PC-3 (cell line): ENCODE results near the gene ILKAP. TPM values are rescaled to one million over a fixed set of nuclear protein-coding genes. Genes with fewer than 3 reads are reported as not detected.

Source experiments
- ATAC-seq: fragments of 200-7000 bp; cut with Tn5 transposase; 2 replicates; pipeline ENCODE4 v1.9.1; 2020; ENCODE audit warnings: mild to moderate bottlenecking, moderate library complexity
- BruUV-seq: library from RNA; stranded (reverse); fragments of 400-500 nt; replicated peaks from 2 replicates; lab custom pipeline; 2021; lab: Mats Ljungman, UMichigan
- CTCF ChIA-PET: fragments of 300-600 bp; sonication (Branson Sonifier 250); formaldehyde crosslinking; loops from one replicate; lab custom pipeline; 2022; ENCODE audit warnings: antibody characterized with exemption; lab: Charles Lee
- POLR2A ChIA-PET: fragments of 300-600 bp; sonication (Branson Sonifier 250); formaldehyde crosslinking; loops from one replicate; lab custom pipeline; 2022; ENCODE audit warnings: antibody characterized with exemption; ENCODE audit not compliant: unreplicated experiment; lab: Charles Lee
- DNase-seq: peaks from one replicate; pipeline ENCODE4 v3.0.0-alpha.2; 2015
- H2AFZ ChIP-seq: fragments of 300-600 bp; sonication (generic); 2 replicates; pipeline ENCODE4 v1.6.0; 2016; ENCODE audit warnings: antibody characterized with exemption, low read length
- H3F3A ChIP-seq: fragments of 300-600 bp; sonication (generic); one replicate; pipeline ENCODE4 v1.6.0; 2017; ENCODE audit warnings: antibody characterized with exemption, low read length, control low read depth, mild to moderate bottlenecking; ENCODE audit not compliant: unreplicated experiment
- H3K27ac ChIP-seq: fragments of 300-600 bp; sonication (generic); 2 replicates; pipeline ENCODE4 v1.5.1; 2016; ENCODE audit warnings: mild to moderate bottlenecking, low read length
- H3K27me3 ChIP-seq: fragments of 300-600 bp; sonication (generic); 2 replicates; pipeline ENCODE4 v1.6.1; 2016; ENCODE audit warnings: low read length, mixed read lengths
- H3K36me3 ChIP-seq: fragments of 300-600 bp; sonication (generic); 2 replicates; pipeline ENCODE4 v1.6.1; 2016; ENCODE audit warnings: low read depth, mixed run types, low read length, mixed read lengths
- H3K4me1 ChIP-seq: fragments of 300-600 bp; sonication (generic); 2 replicates; pipeline ENCODE4 v1.5.1; 2016; ENCODE audit warnings: low read length; ENCODE audit not compliant: insufficient read depth
- H3K4me2 ChIP-seq: fragments of 300-600 bp; sonication (generic); 2 replicates; pipeline ENCODE4 v1.6.0; 2016; ENCODE audit warnings: low read length
- H3K4me3 ChIP-seq: fragments of 300-600 bp; sonication (generic); 2 replicates; pipeline ENCODE4 v1.5.1; 2016; ENCODE audit warnings: mild to moderate bottlenecking, low read length, mixed read lengths
- H3K79me2 ChIP-seq: fragments of 300-600 bp; sonication (generic); 2 replicates; pipeline ENCODE4 v1.6.1; 2017; ENCODE audit warnings: low read length, mixed read lengths
- H3K9ac ChIP-seq: fragments of 300-600 bp; sonication (generic); 2 replicates; pipeline ENCODE4 v1.6.0; 2016; ENCODE audit warnings: mild to moderate bottlenecking, low read length
- H3K9me2 ChIP-seq: fragments of 300-600 bp; sonication (generic); replicated peaks from 2 replicates; pipeline ENCODE4 v1.6.1; 2016; ENCODE audit warnings: mixed run types, low read length, mixed read lengths
- H3K9me3 ChIP-seq: fragments of 300-600 bp; sonication (generic); 2 replicates; pipeline ENCODE4 v1.6.1; 2016; ENCODE audit warnings: low read length, mixed read lengths
- H4K20me1 ChIP-seq: fragments of 300-600 bp; sonication (generic); 2 replicates; pipeline ENCODE4 v1.6.1; 2016; ENCODE audit warnings: low read length, mixed read lengths
- EZH2 ChIP-seq: fragments of 300-600 bp; sonication (generic); IDR thresholded peaks from one replicate; pipeline ENCODE4 v1.6.1; 2017; ENCODE audit warnings: antibody characterized with exemption, mild to moderate bottlenecking, low read length; ENCODE audit not compliant: unreplicated experiment
- EZH2phosphoT487 ChIP-seq: fragments of 300-600 bp; sonication (generic); IDR thresholded peaks from 2 replicates; pipeline ENCODE4 v1.6.1; 2018; ENCODE audit warnings: mild to moderate bottlenecking, antibody characterized with exemption, low read length, borderline replicate concordance
- intact Hi-C: fragments of 100-400 bp; cut with micrococcal nuclease; formaldehyde crosslinking; loops from 2 replicates; pipeline ENCODE4 v1.9.0; 2023
- total RNA-seq: library from RNA; depleted of rRNA; stranded (reverse); fragments of >200 nt; gene quantifications from 2 replicates; pipeline ENCODE4 v1.2.3, GENCODE V29; 2014
- TF ChIP-seq, protein P1 (sequence below): fragments of 300-600 bp; sonication (generic); conservative IDR thresholded peaks from 2 replicates; pipeline ENCODE4 v1.5.1; 2017; ENCODE audit warnings: antibody characterized with exemption, low read depth, mild to moderate bottlenecking, low read length

Gene ILKAP
- total RNA-seq, 1 experiment from 2014 or later, result 30.7 TPM

GRCh38 chr2:238132463-238133450 lies 70.7 kb downstream of the ILKAP start:
- no TSS peak for BruUV-seq
- Histone ChIP-seq H3K9ac (no peak overlapping the region), H3K27me3 (no peaks in the 10 kb centered on the region), H3K36me3 (no peaks in the 10 kb centered on the region), H2AFZ (no peak overlapping the region), H3K9me2 (no peaks in the 10 kb centered on the region), H3K4me2 (no peak overlapping the region), H4K20me1 (no peaks in the 10 kb centered on the region), H3K9me3 (no peaks in the 10 kb centered on the region), H3K4me1 (no peaks in the 10 kb centered on the region), H3K4me3 (no peak overlapping the region), H3K27ac (no peak overlapping the region), H3F3A (no peaks in the 10 kb centered on the region), H3K79me2 (no peaks in the 10 kb centered on the region)
- POLR2A ChIA-PET, result no interaction called here
- no peak for ATAC-seq
- no peak for DNase-seq
- TF ChIP-seq, protein P1, sequence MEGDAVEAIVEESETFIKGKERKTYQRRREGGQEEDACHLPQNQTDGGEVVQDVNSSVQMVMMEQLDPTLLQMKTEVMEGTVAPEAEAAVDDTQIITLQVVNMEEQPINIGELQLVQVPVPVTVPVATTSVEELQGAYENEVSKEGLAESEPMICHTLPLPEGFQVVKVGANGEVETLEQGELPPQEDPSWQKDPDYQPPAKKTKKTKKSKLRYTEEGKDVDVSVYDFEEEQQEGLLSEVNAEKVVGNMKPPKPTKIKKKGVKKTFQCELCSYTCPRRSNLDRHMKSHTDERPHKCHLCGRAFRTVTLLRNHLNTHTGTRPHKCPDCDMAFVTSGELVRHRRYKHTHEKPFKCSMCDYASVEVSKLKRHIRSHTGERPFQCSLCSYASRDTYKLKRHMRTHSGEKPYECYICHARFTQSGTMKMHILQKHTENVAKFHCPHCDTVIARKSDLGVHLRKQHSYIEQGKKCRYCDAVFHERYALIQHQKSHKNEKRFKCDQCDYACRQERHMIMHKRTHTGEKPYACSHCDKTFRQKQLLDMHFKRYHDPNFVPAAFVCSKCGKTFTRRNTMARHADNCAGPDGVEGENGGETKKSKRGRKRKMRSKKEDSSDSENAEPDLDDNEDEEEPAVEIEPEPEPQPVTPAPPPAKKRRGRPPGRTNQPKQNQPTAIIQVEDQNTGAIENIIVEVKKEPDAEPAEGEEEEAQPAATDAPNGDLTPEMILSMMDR, result no peak
- TF ChIP-seq EZH2phosphoT487 (no peak), EZH2 (no peak)
- intact Hi-C loops, result no loop called here
- CTCF ChIA-PET, result no interaction called here

GRCh38 chr2:238131761-238132462 lies 71.6 kb downstream of the ILKAP start:
- no peak overlapping the region for H3K9ac ChIP-seq
- CTCF ChIA-PET, result no interaction called here

More at GRCh38 chr2:238131761-238132462, 71.6 kb downstream of the ILKAP start:
- Histone ChIP-seq H3K27me3 (no peaks in the 10 kb centered on the region), H3F3A (no peaks in the 10 kb centered on the region), H3K36me3 (no peaks in the 10 kb centered on the region), H3K79me2 (no peaks in the 10 kb centered on the region), H3K4me2 (no peak overlapping the region), H3K9me3 (no peaks in the 10 kb centered on the region), H2AFZ (no peak overlapping the region), H3K9me2 (no peaks in the 10 kb centered on the region), H3K27ac (no peak overlapping the region), H3K4me3 (no peak overlapping the region), H3K4me1 (no peaks in the 10 kb centered on the region), H4K20me1 (no peaks in the 10 kb centered on the region)
- POLR2A ChIA-PET, result no interaction called here
- ATAC-seq, result no peak
- TF ChIP-seq, protein P1, result no peak
- TF ChIP-seq EZH2 (no peak), EZH2phosphoT487 (no peak)
- no peak for DNase-seq
- intact Hi-C loops, result no loop called here
- no TSS peak for BruUV-seq
